Caco-2 (cell line): ENCODE results near the gene PURA. TPM values are rescaled to one million over a fixed set of nuclear protein-coding genes. Genes with fewer than 3 reads are reported as not detected.

Source experiments
- BruUV-seq: library from RNA; stranded (reverse); fragments of 400-500 nt; replicated peaks from 2 replicates; lab custom pipeline; 2021; lab: Mats Ljungman, UMichigan
- CTCF ChIA-PET: fragments of 300-600 bp; sonication (Branson Sonifier 250); formaldehyde crosslinking; loops from one replicate; lab custom pipeline; 2022; ENCODE audit warnings: antibody characterized with exemption; lab: Charles Lee
- POLR2A ChIA-PET: fragments of 300-600 bp; sonication (Branson Sonifier 250); formaldehyde crosslinking; loops from one replicate; lab custom pipeline; 2022; ENCODE audit warnings: antibody characterized with exemption; lab: Charles Lee
- DNase-seq, 2 experiments: peaks; one replicate each; pipeline versions ENCODE4 v3.0.0 to v3.0.0-alpha.2; 2020 to 2022
- H3K27me3 ChIP-seq: replicated peaks from 2 replicates; pipeline ENCODE4 v1.6.0; 2011; ENCODE audit warnings: low read length; ENCODE audit not compliant: control insufficient read depth, insufficient read depth
- H3K36me3 ChIP-seq: 2 replicates; pipeline ENCODE4 v1.5.1; 2011; ENCODE audit warnings: low read length; ENCODE audit not compliant: control insufficient read depth, insufficient read depth
- H3K4me1 ChIP-seq: fragments of 250-450 bp; sonication (Bioruptor Pico); 2 replicates; pipeline ENCODE4 v1.5.1; 2020; ENCODE audit warnings: mild to moderate bottlenecking
- H3K4me3 ChIP-seq: 2 replicates; pipeline ENCODE4 v1.5.1; 2011; ENCODE audit warnings: low read depth, mild to moderate bottlenecking, control low read depth, low read length
- H3K9me3 ChIP-seq: fragments of 250-450 bp; sonication (Bioruptor Pico); 2 replicates; pipeline ENCODE4 v1.5.1; 2020; ENCODE audit warnings: mild to moderate bottlenecking, moderate library complexity
- H3K27ac Mint-ChIP-seq: one replicate; pipeline ENCODE4 v1.8.0; 2022; ENCODE audit warnings: mixed read lengths; ENCODE audit not compliant: unreplicated experiment
- H3K27me3 Mint-ChIP-seq: one replicate; pipeline ENCODE4 v1.8.0; 2022; ENCODE audit warnings: mixed read lengths; ENCODE audit not compliant: insufficient read depth, unreplicated experiment
- H3K36me3 Mint-ChIP-seq: one replicate; pipeline ENCODE4 v1.8.0; 2022; ENCODE audit warnings: mild to moderate bottlenecking, mixed read lengths; ENCODE audit not compliant: insufficient read depth, unreplicated experiment
- H3K4me1 Mint-ChIP-seq: one replicate; pipeline ENCODE4 v1.8.0; 2022; ENCODE audit warnings: low read depth, mixed read lengths; ENCODE audit not compliant: unreplicated experiment
- H3K4me3 Mint-ChIP-seq: one replicate; pipeline ENCODE4 v1.8.0; 2022; ENCODE audit warnings: mild to moderate bottlenecking, moderate library complexity, mixed read lengths; ENCODE audit not compliant: unreplicated experiment
- H3K9me3 Mint-ChIP-seq: one replicate; pipeline ENCODE4 v1.8.0; 2022; ENCODE audit warnings: mixed read lengths; ENCODE audit not compliant: unreplicated experiment
- intact Hi-C: fragments of 100-400 bp; cut with micrococcal nuclease; formaldehyde crosslinking; loops from one replicate; pipeline ENCODE4 v1.10.0; 2022; ENCODE audit not compliant: unreplicated experiment
- total RNA-seq: library from RNA; stranded (reverse); gene quantifications from 2 replicates; pipeline ENCODE4 v1.2.3, GENCODE V29; 2022
- TF ChIP-seq, protein P1 (sequence below), 2 experiments: fragments of 200-600 bp in 1 of 2; IDR thresholded peaks; 1 replicate in 1 of 2; 2 replicates in 1 of 2; pipeline versions ENCODE4 v1.5.1 to v1.8.0; 2011 to 2022; ENCODE audit warnings: antibody characterized with exemption in 1 of 2, control low read depth in 1 of 2, inconsistent platforms in 1 of 2, low read depth in 1 of 2, low read length in 1 of 2, mild to moderate bottlenecking in 1 of 2, moderate library complexity in 1 of 2; ENCODE audit not compliant: insufficient read depth in 1 of 2, severe bottlenecking in 1 of 2, unreplicated experiment in 1 of 2

The PURA gene
- total RNA-seq, 1 experiment from 2014 or later = 14.5 TPM

DNA sequence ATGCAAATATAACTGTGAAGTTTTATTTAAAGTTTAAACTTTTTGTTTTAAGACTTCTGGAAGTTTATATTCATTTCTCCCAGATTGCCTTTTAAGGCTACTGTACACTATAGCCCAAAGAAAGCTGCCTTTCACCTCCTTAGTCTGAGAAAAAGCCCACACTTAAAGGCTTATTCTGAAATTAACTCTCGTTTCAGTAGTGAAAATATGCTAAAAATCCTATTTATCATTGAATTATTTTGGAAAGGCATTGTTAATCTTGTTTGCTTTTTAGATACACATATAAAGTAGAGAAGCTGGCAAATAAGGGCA, 3.3 kb upstream of the PURA start:
- TF ChIP-seq, protein P1, sequence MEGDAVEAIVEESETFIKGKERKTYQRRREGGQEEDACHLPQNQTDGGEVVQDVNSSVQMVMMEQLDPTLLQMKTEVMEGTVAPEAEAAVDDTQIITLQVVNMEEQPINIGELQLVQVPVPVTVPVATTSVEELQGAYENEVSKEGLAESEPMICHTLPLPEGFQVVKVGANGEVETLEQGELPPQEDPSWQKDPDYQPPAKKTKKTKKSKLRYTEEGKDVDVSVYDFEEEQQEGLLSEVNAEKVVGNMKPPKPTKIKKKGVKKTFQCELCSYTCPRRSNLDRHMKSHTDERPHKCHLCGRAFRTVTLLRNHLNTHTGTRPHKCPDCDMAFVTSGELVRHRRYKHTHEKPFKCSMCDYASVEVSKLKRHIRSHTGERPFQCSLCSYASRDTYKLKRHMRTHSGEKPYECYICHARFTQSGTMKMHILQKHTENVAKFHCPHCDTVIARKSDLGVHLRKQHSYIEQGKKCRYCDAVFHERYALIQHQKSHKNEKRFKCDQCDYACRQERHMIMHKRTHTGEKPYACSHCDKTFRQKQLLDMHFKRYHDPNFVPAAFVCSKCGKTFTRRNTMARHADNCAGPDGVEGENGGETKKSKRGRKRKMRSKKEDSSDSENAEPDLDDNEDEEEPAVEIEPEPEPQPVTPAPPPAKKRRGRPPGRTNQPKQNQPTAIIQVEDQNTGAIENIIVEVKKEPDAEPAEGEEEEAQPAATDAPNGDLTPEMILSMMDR (IDR thresholded peaks at IDR 0.05; ENCODE audit: insufficient read depth in 1 of 2, low read depth in 1 of 2, low read length in 1 of 2, severe bottlenecking in 1 of 2, unreplicated experiment in 1 of 2) = no peak
- no peak overlapping the region for H3K4me3 ChIP-seq
- H3K9me3 ChIP-seq = no peaks in the 10 kb centered on the region
- Mint-ChIP-seq H3K9me3 (no peaks in the 10 kb centered on the region), H3K4me3 (no peak overlapping the region), H3K36me3 (peaks cover 36% of the 10 kb centered on the region), H3K27me3 (no peaks in the 10 kb centered on the region), H3K4me1 (peaks cover 24% of the 10 kb centered on the region), H3K27ac (no peak overlapping the region)
- no peak for DNase-seq
- no peaks in the 10 kb centered on the region for H3K27me3 ChIP-seq
- POLR2A ChIA-PET = no interaction called here
- peaks cover 4% of the 10 kb centered on the region; the same call in 1 of the 2 replicates for H3K4me1 ChIP-seq
- intact Hi-C loops = no loop called here
- H3K36me3 ChIP-seq = no peaks in the 10 kb centered on the region
- CTCF ChIA-PET = no interaction called here
- no TSS peak for BruUV-seq

DNA sequence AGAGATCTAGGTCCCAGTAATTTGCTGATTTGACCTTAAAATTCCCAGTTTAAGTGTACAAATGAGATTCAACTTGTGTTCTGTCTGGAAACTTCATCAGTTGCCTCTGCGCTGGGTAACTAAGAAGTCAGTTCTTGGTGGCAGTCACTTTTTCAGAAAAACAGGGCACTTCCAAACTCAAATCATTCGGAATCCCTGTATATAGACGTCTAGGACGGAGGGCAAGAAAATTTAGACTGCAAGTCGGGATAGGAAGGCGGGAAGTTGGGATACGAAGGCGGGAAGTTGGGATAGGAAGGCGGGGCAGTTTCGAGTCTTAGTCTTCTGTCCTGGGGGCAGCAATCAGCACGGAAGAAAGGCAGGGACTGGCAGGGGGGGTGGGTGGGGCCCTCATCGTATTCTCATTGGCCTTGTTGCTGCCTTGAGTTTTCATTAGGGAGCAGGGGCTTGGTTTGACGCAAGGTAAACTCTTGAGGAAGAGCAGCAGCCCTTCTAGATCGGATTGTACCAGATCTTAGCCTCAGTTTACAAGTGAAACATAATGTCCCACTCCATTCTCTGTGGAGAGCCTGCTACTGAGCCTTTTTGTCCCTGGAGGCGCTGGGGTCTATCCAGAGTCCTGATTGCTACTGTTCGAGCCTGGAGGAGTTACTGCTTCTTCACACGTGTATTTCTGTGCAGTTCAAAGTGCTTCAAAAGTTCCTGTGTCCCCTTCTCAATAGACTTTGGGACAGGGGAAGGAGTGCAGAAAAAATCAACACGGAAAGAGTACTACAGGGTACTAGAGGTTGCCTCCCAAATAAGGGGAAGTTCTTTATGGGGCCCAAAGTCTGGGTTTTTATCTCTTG, 2.7 kb upstream of the PURA start:
- Mint-ChIP-seq H3K27ac (no peak overlapping the region), H3K9me3 (no peaks in the 10 kb centered on the region), H3K27me3 (no peaks in the 10 kb centered on the region), H3K36me3 (peaks cover 36% of the 10 kb centered on the region), H3K4me1 (peaks cover 30% of the 10 kb centered on the region), H3K4me3 (peak overlapping the region; percentile 44)
- ChIA-PET POLR2A (no interaction called here), CTCF (no interaction called here)
- Histone ChIP-seq H3K36me3 (no peaks in the 10 kb centered on the region), H3K27me3 (no peaks in the 10 kb centered on the region), H3K9me3 (no peaks in the 10 kb centered on the region), H3K4me1 (peaks cover 8% of the 10 kb centered on the region), H3K4me3 (no peak overlapping the region)
- intact Hi-C loops = no loop called here
- TF ChIP-seq, protein P1 (IDR thresholded peaks at IDR 0.05; ENCODE audit: insufficient read depth in 1 of 2, low read depth in 1 of 2, low read length in 1 of 2, severe bottlenecking in 1 of 2, unreplicated experiment in 1 of 2) = no peak
- DNase-seq = no peak
- BruUV-seq = no TSS peak

DNA sequence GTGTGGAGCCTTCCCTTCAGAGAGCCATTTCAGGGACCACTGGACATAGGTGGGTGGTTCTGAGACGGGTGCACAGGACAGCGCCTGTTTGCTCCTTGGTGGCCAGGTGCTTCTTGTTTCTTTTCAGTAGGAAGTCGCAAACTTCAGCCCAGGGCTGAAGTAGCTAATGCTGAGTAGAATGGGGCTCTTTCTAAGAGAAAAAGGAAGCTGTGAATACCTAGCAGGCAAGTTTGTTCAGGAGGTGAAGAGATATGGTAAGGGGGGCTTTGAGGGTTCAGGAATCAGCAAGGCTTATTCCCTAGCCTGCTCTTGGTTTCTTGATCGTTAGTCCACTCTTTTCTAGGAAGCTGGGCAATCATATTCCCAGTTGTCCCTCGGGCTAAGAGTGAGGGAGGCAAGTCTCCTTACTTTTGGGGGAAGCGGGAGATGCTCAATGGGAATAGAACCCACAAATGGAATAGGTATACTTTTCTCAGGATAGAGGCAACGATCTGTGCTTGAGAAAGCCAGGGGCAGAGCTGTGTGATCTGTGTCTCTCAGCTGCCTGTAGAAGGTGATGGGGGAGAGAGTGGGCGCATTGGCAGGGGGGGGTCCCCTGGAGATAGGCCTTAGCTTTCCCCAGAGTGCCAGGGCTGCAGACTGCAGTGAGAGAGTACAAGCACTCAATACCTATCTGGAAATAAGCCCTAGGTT, 1.9 kb upstream of the PURA start:
- intact Hi-C loops = no loop called here
- Histone ChIP-seq H3K36me3 (no peaks in the 10 kb centered on the region), H3K9me3 (no peaks in the 10 kb centered on the region), H3K4me3 (no peak overlapping the region), H3K27me3 (no peaks in the 10 kb centered on the region), H3K4me1 (peaks cover 10% of the 10 kb centered on the region)
- TF ChIP-seq, protein P1 (IDR thresholded peaks at IDR 0.05; ENCODE audit: insufficient read depth in 1 of 2, low read depth in 1 of 2, low read length in 1 of 2, severe bottlenecking in 1 of 2, unreplicated experiment in 1 of 2) = no peak
- H3K27me3 Mint-ChIP-seq = no peaks in the 10 kb centered on the region
- no peaks in the 10 kb centered on the region for H3K9me3 Mint-ChIP-seq
- H3K4me3 Mint-ChIP-seq = peak overlapping the region; percentile 82
- ChIA-PET CTCF (interaction anchor here (0.7 kb wide), 1 partner anchor 30 kb away, joined by 10 read pairs; no protein-coding TSS in a partner anchor), POLR2A (no interaction called here)
- peaks cover 30% of the 10 kb centered on the region for H3K4me1 Mint-ChIP-seq
- DNase-seq = no peak
- no peak overlapping the region for H3K27ac Mint-ChIP-seq
- peaks cover 36% of the 10 kb centered on the region for H3K36me3 Mint-ChIP-seq
- BruUV-seq = no TSS peak
